Left ventricle myocardium inferior (tissue), 1 donor: ENCODE results near the gene CGB2. TPM values are rescaled to one million over a fixed set of nuclear protein-coding genes. Genes with fewer than 3 reads are reported as not detected.
A peak's percentile ranks its signal among the peaks of the same experiment; 100 is the strongest.
"Not testable (repeated sequence)": the region's sequence is repeated elsewhere in the genome, so short reads cannot be mapped to it uniquely, and the experiment has no call there.

Experiments
- DNase-seq: peaks from one replicate; pipeline ENCODE4 v3.0.0-alpha.2; 2020
- H3K27ac ChIP-seq: fragments of 200-600 bp; replicated peaks from 2 replicates; pipeline ENCODE4 v1.8.0; 2021
- H3K27me3 ChIP-seq: fragments of 200-600 bp; 2 replicates; pipeline ENCODE4 v1.8.0; 2021; ENCODE audit warnings: low read depth
- H3K36me3 ChIP-seq: fragments of 200-600 bp; 2 replicates; pipeline ENCODE4 v1.8.0; 2021
- H3K4me1 ChIP-seq: fragments of 200-600 bp; 2 replicates; pipeline ENCODE4 v1.8.0; 2021
- H3K4me3 ChIP-seq: fragments of 200-600 bp; 2 replicates; pipeline ENCODE4 v1.8.0; 2021; ENCODE audit warnings: mild to moderate bottlenecking, moderate library complexity
- H3K9me3 ChIP-seq: fragments of 200-600 bp; replicated peaks from 2 replicates; pipeline ENCODE4 v1.8.0; 2021
- CTCF ChIP-seq: fragments of 200-600 bp; IDR thresholded peaks from 2 replicates; pipeline ENCODE4 v1.8.0; 2021; ENCODE audit warnings: antibody characterized with exemption, mild to moderate bottlenecking, borderline replicate concordance
- intact Hi-C: fragments of 100-400 bp; cut with micrococcal nuclease; formaldehyde crosslinking; loops from one replicate; pipeline ENCODE4 v1.11.0; 2022
- long read RNA-seq: library from polyadenylated mRNA; unstranded; transcript quantifications from one replicate; pipeline ENCODE4 v2.0.0, GENCODE V29; 2021
- total RNA-seq: library from RNA; stranded (reverse); fragmentation: NEBNext Ultra II Directional; extraction: Animal tissue kit (Norgen Biotek cat#: 25700); gene quantifications from one replicate; pipeline ENCODE4 v1.2.1, GENCODE V29; 2021
- donor health status: DM: no; HTN: yes; CAD: no; lungs with severe emphysema.

Gene CGB2
- not detected for total RNA-seq
- long read RNA-seq: 0 reads

- H3K4me3 ChIP-seq, H3K36me3 ChIP-seq, H3K4me1 ChIP-seq, DNase-seq, H3K9me3 ChIP-seq, H3K27ac ChIP-seq, intact Hi-C loops: not testable (repeated sequence)
- TF ChIP-seq CTCF: peak; percentile 30
- peaks cover 23% of the 10 kb centered on the region for H3K27me3 ChIP-seq
These were observed at the start of gene CGB2 for GRCh38 chr19:49031642-49032301. TSS of gene CGB2 (plus strand) at chr19:49031890. CDS start at chr19:49032096, 206 bp downstream.

- Histone ChIP-seq H3K27me3 (no peaks in the 10 kb centered on the region), H3K9me3 (no peaks in the 10 kb centered on the region), H3K4me1 (peaks cover 41% of the 10 kb centered on the region), H3K36me3 (peaks cover 77% of the 10 kb centered on the region), H3K4me3 (no peak overlapping the region), H3K27ac (peak overlapping the region; percentile 69)
- intact Hi-C loops: no loop called here
- DNase-seq: no peak
- no peak for TF ChIP-seq CTCF
These were observed 49.4 kb upstream of the CGB2 start for GRCh38 chr19:48982280-48982679.

- Histone ChIP-seq H3K4me3 (no peak overlapping the region), H3K36me3 (peaks cover 82% of the 10 kb centered on the region), H3K27me3 (no peaks in the 10 kb centered on the region), H3K27ac (peak overlapping the region; percentile 36), H3K4me1 (peaks cover 40% of the 10 kb centered on the region), H3K9me3 (no peaks in the 10 kb centered on the region)
- no peak for DNase-seq
- no peak for TF ChIP-seq CTCF
- intact Hi-C loops: no loop called here
These were observed 46.0 kb upstream of the CGB2 start for GRCh38 chr19:48985711-48986110.

GRCh38 chr19:48986211-48986610 lies 45.5 kb upstream of the CGB2 start:
- peak overlapping the region; percentile 36 for H3K27ac ChIP-seq
- no peak for TF ChIP-seq CTCF
- intact Hi-C loops: no loop called here

DNA sequence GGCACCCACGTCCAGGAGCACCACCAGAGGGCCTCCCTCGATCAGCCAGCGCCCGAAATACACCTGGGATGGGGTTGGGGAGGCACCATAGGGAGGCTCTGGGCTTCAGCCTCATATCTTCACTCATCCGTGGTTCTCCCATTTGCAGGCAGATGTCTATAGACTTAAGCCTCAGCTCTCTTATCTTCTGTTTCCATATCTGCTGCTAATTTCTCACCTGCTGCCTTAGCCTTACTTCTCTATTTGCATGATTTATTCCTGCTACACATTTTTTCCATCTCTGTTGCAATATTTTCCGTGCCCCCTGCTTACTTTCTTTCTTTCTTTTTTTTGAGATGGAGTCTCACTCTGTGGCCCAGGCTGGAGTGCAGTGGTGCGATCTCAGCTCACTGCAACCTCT lies 44.4 kb upstream of the CGB2 start:
- Histone ChIP-seq H3K36me3 (peaks cover 67% of the 10 kb centered on the region), H3K4me1 (peaks cover 48% of the 10 kb centered on the region), H3K27me3 (no peaks in the 10 kb centered on the region), H3K4me3 (no peak overlapping the region), H3K27ac (peak overlapping the region; percentile 12), H3K9me3 (no peaks in the 10 kb centered on the region)
- DNase-seq: no peak
- intact Hi-C loops: no loop called here
- no peak for TF ChIP-seq CTCF

More at GRCh38 chr19:48986211-48986610, 45.5 kb upstream of the CGB2 start:
- H3K9me3 ChIP-seq: no peaks in the 10 kb centered on the region
- H3K27me3 ChIP-seq: no peaks in the 10 kb centered on the region
- peaks cover 78% of the 10 kb centered on the region for H3K36me3 ChIP-seq
- H3K4me1 ChIP-seq: peaks cover 45% of the 10 kb centered on the region
- DNase-seq: no peak
- H3K4me3 ChIP-seq: no peak overlapping the region
